ENCODE data around the gene SMARCAD1. TPM values are rescaled to one million over a fixed set of nuclear protein-coding genes. Genes with fewer than 3 reads are reported as not detected.

The SMARCAD1 gene
- total RNA-seq, 1 experiment from 2014 or later: 57.1 TPM

- no peak overlapping the region for H3K27ac ChIP-seq (ENCODE audit: insufficient read length, low read depth, low read length)
- Mint-ChIP-seq H3K27ac (no peak overlapping the region), H3K9me3 (no peaks in the 10 kb centered on the region), H3K36me3 (ENCODE audit: insufficient read depth in 1 of 3, low read depth in 3 of 3) (peaks cover 8 to 62% (median 53%) of the 10 kb centered on the region in 3 experiments; a peak in 6 of 7 replicates), H3K27me3 (ENCODE audit: low read depth) (no peaks in the 10 kb centered on the region), H3K4me3 (no peak overlapping the region), H3K4me1 (no peaks in the 10 kb centered on the region)
- H3K56ac ChIP-seq (ENCODE audit: insufficient read length, low read depth, low read length): no peak overlapping the region
- H3K79me1 ChIP-seq (ENCODE audit: insufficient read depth, low read depth, low read length, poor library complexity, severe bottlenecking): no peaks in the 10 kb centered on the region
- no peak overlapping the region for H2BK5ac ChIP-seq (ENCODE audit: insufficient read length, low read length)
- H4K5ac ChIP-seq (ENCODE audit: insufficient read length, low read depth, low read length): no peak overlapping the region
- H3K4ac ChIP-seq (ENCODE audit: low read depth, low read length): no peak overlapping the region
- no peak for DNase-seq
- H2AK5ac ChIP-seq (ENCODE audit: insufficient read length, low read length): no peak overlapping the region
- no peak overlapping the region for H4K91ac ChIP-seq (ENCODE audit: insufficient read length, low read depth, low read length)
- WGBS (ENCODE audit: extremely low coverage, insufficient read length, low lambda C conversion rate): no CpG with 5 or more reads among the region's 4 CpGs
- no peak overlapping the region for H2BK15ac ChIP-seq (ENCODE audit: low read depth, low read length)
- no peak overlapping the region for H3K9ac ChIP-seq (ENCODE audit: extremely low read depth, insufficient read length, low read length)
- no peaks in the 10 kb centered on the region for H3K9me3 ChIP-seq (ENCODE audit: control insufficient read depth, low read depth, low read length)
- no peak overlapping the region for H4K8ac ChIP-seq (replicated peaks; ENCODE audit: insufficient read length, low read depth, low read length)
- H3K4me2 ChIP-seq (ENCODE audit: insufficient read depth, insufficient read length, low read length): no peak overlapping the region
- no peaks in the 10 kb centered on the region for H3K23me2 ChIP-seq (ENCODE audit: insufficient read length, low read depth, low read length, poor library complexity, severe bottlenecking)
- no peak overlapping the region for H2BK12ac ChIP-seq (ENCODE audit: insufficient read length, low read depth, low read length)
- H3K18ac ChIP-seq (ENCODE audit: insufficient read length, low read depth, low read length): no peak overlapping the region
- H3K27me3 ChIP-seq (ENCODE audit: insufficient read depth, low read length): no peaks in the 10 kb centered on the region
- H3K4me1 ChIP-seq (ENCODE audit: insufficient read depth, low read length): no peaks in the 10 kb centered on the region
- no peak overlapping the region for H2AFZ ChIP-seq (ENCODE audit: low read length)
- no peak for TF ChIP-seq CTCF (conservative IDR thresholded peaks at IDR 0.05)
- no peak overlapping the region for H2BK120ac ChIP-seq (ENCODE audit: low read depth, low read length, poor library complexity, severe bottlenecking)
- no peaks in the 10 kb centered on the region for H3K79me2 ChIP-seq (ENCODE audit: insufficient read depth, low read length)
- H3K23ac ChIP-seq (ENCODE audit: insufficient read length, low read depth, low read length): no peak overlapping the region
- no peaks in the 10 kb centered on the region for H4K20me1 ChIP-seq (ENCODE audit: control insufficient read depth, insufficient read depth, insufficient read length)
- no peak overlapping the region for H3T11ph ChIP-seq (ENCODE audit: low read length)
- H3K14ac ChIP-seq (ENCODE audit: insufficient read depth, low read length): no peak overlapping the region
- no peak overlapping the region for H2BK20ac ChIP-seq (ENCODE audit: low read depth, low read length, poor library complexity, severe bottlenecking)
Measured at GRCh38 chr4:94237271-94237670, 29.6 kb downstream of the SMARCAD1 start.
